GM12878 (cell line): ENCODE results near the gene LIPG. TPM values are rescaled to one million over a fixed set of nuclear protein-coding genes. Genes with fewer than 3 reads are reported as not detected.

ENCODE experiments used
- ATAC-seq: fragments of 200-7000 bp; cut with Tn5 transposase; 3 replicates; pipeline ENCODE4 v1.9.1; 2020; ENCODE audit warnings: mild to moderate bottlenecking, moderate library complexity
- BruUV-seq: library from RNA; stranded (reverse); fragments of 400-500 nt; replicated peaks from 2 replicates; lab custom pipeline; 2021; lab: Mats Ljungman, UMichigan
- CTCF ChIA-PET: fragments of 300-600 bp; sonication (Branson Sonifier 250); formaldehyde crosslinking; extraction: SDS; loops from one replicate; lab custom pipeline; 2021; ENCODE audit warnings: inconsistent platforms; lab: Yijun Ruan, JAX
- POLR2A ChIA-PET: fragments of 350-600 bp; formaldehyde crosslinking; extraction: SDS; loops from one replicate; lab custom pipeline; 2021; ENCODE audit warnings: inconsistent platforms; lab: Charles Lee
- RAD21 ChIA-PET: fragments of 300-600 bp; sonication (Branson Sonifier 250); formaldehyde crosslinking; loops from one replicate; lab custom pipeline; 2023; ENCODE audit warnings: antibody characterized with exemption; ENCODE audit not compliant: unreplicated experiment; lab: Charles Lee
- SMC1A ChIA-PET: fragments of 300-600 bp; sonication (Branson Sonifier 250); formaldehyde crosslinking; loops from one replicate; lab custom pipeline; 2023; ENCODE audit not compliant: unreplicated experiment, uncharacterized antibody; lab: Charles Lee
- DNase-seq: peaks from one replicate; pipeline ENCODE4 v3.0.0-alpha.2; 2011; ENCODE audit warnings: low read depth, low spot score
- FAIRE-seq: peaks from 3 replicates; lab custom pipeline; 2011; peaks lifted over from hg19 to GRCh38; lab: Jason Lieb, UNC
- H2AFZ ChIP-seq: 2 replicates; pipeline ENCODE4 v1.6.0; 2011; ENCODE audit warnings: low read depth, low read length, control low read depth; ENCODE audit not compliant: control insufficient read depth
- H3K27ac ChIP-seq: 2 replicates; pipeline ENCODE4 v1.5.1; 2011; ENCODE audit warnings: control low read depth; ENCODE audit not compliant: control insufficient read depth, insufficient read depth
- H3K27me3 ChIP-seq, 2 experiments: replicated peaks in 1 of 2; 2 replicates each; pipeline versions ENCODE4 v1.6.0 to v1.6.1; 2011; ENCODE audit warnings: low read length in 1 of 2; ENCODE audit not compliant: control insufficient read depth in 2 of 2, insufficient read depth in 2 of 2
- H3K36me3 ChIP-seq, 2 experiments: 2 replicates each; pipeline ENCODE4 v1.5.1; 2011; ENCODE audit warnings: low read length in 1 of 2; ENCODE audit not compliant: control insufficient read depth in 2 of 2, insufficient read depth in 2 of 2
- H3K4me1 ChIP-seq: 2 replicates; pipeline ENCODE4 v1.6.1; 2011; ENCODE audit warnings: mild to moderate bottlenecking, low read length, moderate library complexity, mixed read lengths; ENCODE audit not compliant: control insufficient read depth, insufficient read depth
- H3K4me2 ChIP-seq: 2 replicates; pipeline ENCODE4 v1.6.0; 2011; ENCODE audit warnings: control low read depth; ENCODE audit not compliant: control insufficient read depth, insufficient read depth
- H3K4me3 ChIP-seq: fragments of 200-600 bp; sonication (generic); 2 replicates; pipeline ENCODE4 v1.5.1; 2016
- H3K79me2 ChIP-seq: 2 replicates; pipeline ENCODE4 v1.6.0; 2011; ENCODE audit warnings: low read length; ENCODE audit not compliant: control insufficient read depth, insufficient read depth
- H3K9ac ChIP-seq: 2 replicates; pipeline ENCODE4 v1.8.0; 2011; ENCODE audit warnings: low read length, control low read depth, mixed read lengths; ENCODE audit not compliant: control insufficient read depth, insufficient read depth
- H3K9me3 ChIP-seq: replicated peaks from 3 replicates; pipeline ENCODE4 v1.5.1; 2011; ENCODE audit warnings: mild to moderate bottlenecking, low read length; ENCODE audit not compliant: control insufficient read depth, insufficient read depth
- H4K20me1 ChIP-seq: 2 replicates; pipeline ENCODE4 v1.6.0; 2011; ENCODE audit not compliant: control insufficient read depth, insufficient read depth
- ASH2L ChIP-seq: fragments of 300-600, 200-600 bp; sonication (generic); IDR thresholded peaks from 2 replicates; pipeline ENCODE4 v1.6.1; 2017; ENCODE audit warnings: low read depth, mild to moderate bottlenecking, borderline replicate concordance
- EP300 ChIP-seq, 2 experiments: fragments of 150-350 bp in 1 of 2; IDR thresholded peaks; 2 replicates each; pipeline ENCODE4 v1.6.1; 2011 to 2012; ENCODE audit warnings: low read depth in 2 of 2, low read length in 2 of 2, borderline replicate concordance in 1 of 2, improper control_type of control experiment in 1 of 2, inconsistent platforms in 1 of 2; ENCODE audit not compliant: control insufficient read depth in 1 of 2
- IKZF1 ChIP-seq: fragments of 450-650 bp; conservative IDR thresholded peaks from 2 replicates; pipeline ENCODE4 v1.6.1; 2017; ENCODE audit warnings: antibody characterized with exemption, mild to moderate bottlenecking
- JUND ChIP-seq: IDR thresholded peaks from 2 replicates; pipeline ENCODE4 v1.6.1; 2012; ENCODE audit warnings: low read depth, mild to moderate bottlenecking, low read length, improper control_type of control experiment, moderate library complexity
- KDM1A ChIP-seq: fragments of 200-600 bp; sonication (generic); IDR thresholded peaks from 2 replicates; pipeline ENCODE4 v1.6.1; 2016; ENCODE audit warnings: borderline replicate concordance
- NR2C2 ChIP-seq: IDR thresholded peaks from 2 replicates; pipeline ENCODE4 v1.6.1; 2011; ENCODE audit warnings: borderline replicate concordance, low read depth; ENCODE audit not compliant: control insufficient read depth, insufficient read length
- RAD51 ChIP-seq: fragments of 450-650 bp; IDR thresholded peaks from 2 replicates; pipeline ENCODE4 v1.6.1; 2016; ENCODE audit warnings: moderate library complexity, mild to moderate bottlenecking, inconsistent platforms
- RBBP5 ChIP-seq: fragments of 200-600 bp; sonication (generic); conservative IDR thresholded peaks from 2 replicates; pipeline ENCODE4 v1.6.1; 2016
- SIX5 ChIP-seq: IDR thresholded peaks from 2 replicates; pipeline ENCODE4 v1.6.1; 2011; ENCODE audit warnings: mild to moderate bottlenecking, low read depth, low read length, moderate library complexity; ENCODE audit not compliant: severe bottlenecking
- SUPT20H ChIP-seq: IDR thresholded peaks from 2 replicates; pipeline ENCODE4 v1.6.1; 2011; ENCODE audit warnings: low read depth, mild to moderate bottlenecking, low read length, moderate library complexity, borderline replicate concordance; ENCODE audit not compliant: control insufficient read depth
- ZNF592 ChIP-seq: fragments of 450-650 bp; IDR thresholded peaks from 2 replicates; pipeline ENCODE4 v1.6.1; 2017; ENCODE audit warnings: mild to moderate bottlenecking, moderate library complexity
- WGBS: methylation state at CpG from one replicate; pipeline ENCODE4 v1.1.6; 2016; ENCODE audit warnings: low lambda C conversion rate; ENCODE audit not compliant: insufficient replicate concordance, insufficient coverage; ENCODE audit errors: missing lambda C conversion rate; 5-methylcytosine and 5-hydroxymethylcytosine counted together
- in situ Hi-C: fragments of 300-500 bp; cut with MboI; formaldehyde crosslinking; loops from 9 replicates; pipeline ENCODE4 v1.14.3; 2018; ENCODE audit warnings: mixed read lengths
- intact Hi-C: fragments of 100-400 bp; cut with micrococcal nuclease; formaldehyde crosslinking; loops from one replicate; pipeline ENCODE4 v1.14.2; 2022; ENCODE audit not compliant: unreplicated experiment
- polyA plus RNA-seq, 11 experiments: library from polyadenylated mRNA; depleted of rRNA in 4 of 11; unstranded in 6 of 11; stranded (reverse) in 5 of 11; fragments of >200 nt; fragmentation: Nextera tagmentation in 4 of 11; fragmentation: Illumina TruSeq in 1 of 11; extraction: Ambion mirVana in 4 of 11; extraction: Trizol in 1 of 11; gene quantifications; 1 replicate in 1 of 11; 2 replicates in 10 of 11; pipeline versions ENCODE4 v1.2.1 to v1.2.3, GENCODE V29; 2011 to 2016; ENCODE audit warnings: inconsistent platforms in 2 of 11, missing spikeins in 2 of 11, low read depth in 1 of 11
- total RNA-seq, 4 experiments: library from RNA; depleted of rRNA in 3 of 4; stranded (reverse); fragments of >200 nt in 3 of 4; fragmentation: Illumina TruSeq in 1 of 4; extraction: Trizol in 1 of 4; gene quantifications; 2 replicates each; pipeline versions ENCODE4 v1.2.1 to v1.2.3, GENCODE V29; 2013 to 2021
- TF ChIP-seq, protein P1 (sequence below): fragments of 450-650 bp; IDR thresholded peaks from 2 replicates; pipeline ENCODE4 v1.6.1; 2017; ENCODE audit warnings: antibody characterized with exemption, mild to moderate bottlenecking, moderate library complexity

Gene LIPG
- total and polyA plus RNA-seq, 10 of the 15 experiments (the other 5 are each of a cell fraction or from before 2014, with no cell fraction given) = 0.04 to 0.55 (median 0.18) TPM; not detected in 1

- POLR2A ChIA-PET = interaction anchor here (0.6 kb wide), 1 partner anchor 12 kb away, joined by 3 read pairs; no protein-coding TSS in a partner anchor
- Histone ChIP-seq H3K36me3 (no peaks in the 10 kb centered on the region), H2AFZ (no peak overlapping the region), H3K27me3 (peaks cover 0 to 2% of the 10 kb centered on the region in 2 experiments; a peak in 1 of 4 replicates), H3K9me3 (no peaks in the 10 kb centered on the region; the same call in 2 of the 3 replicates), H3K4me1 (no peaks in the 10 kb centered on the region; the same call in 1 of the 2 replicates), H3K79me2 (no peaks in the 10 kb centered on the region), H3K4me2 (no peak overlapping the region), H3K4me3 (no peak overlapping the region), H3K27ac (no peak overlapping the region), H3K9ac (no peak overlapping the region), H4K20me1 (no peaks in the 10 kb centered on the region)
- CTCF ChIA-PET = interaction anchor here (0.9 to 2.1 kb wide), 2 partner anchors 9 to 242 kb away, joined by 3 to 8 read pairs; no protein-coding TSS in a partner anchor
- no TSS peak for BruUV-seq
- RAD21 ChIA-PET = no interaction called here
- ATAC-seq = no peak
- SMC1A ChIA-PET = interaction anchor here (0.5 kb wide), 1 partner anchor 482 kb away, joined by 4 read pairs; no protein-coding TSS in a partner anchor
- no peak for DNase-seq
- in situ Hi-C loops = no loop called here
- FAIRE-seq = no peak
- no peak for TF ChIP-seq NR2C2
- no peak for TF ChIP-seq IKZF1
- no peak for TF ChIP-seq KDM1A
- TF ChIP-seq ASH2L = no peak
- no peak for TF ChIP-seq RBBP5
- no peak for TF ChIP-seq RAD51
- TF ChIP-seq, protein P1, sequence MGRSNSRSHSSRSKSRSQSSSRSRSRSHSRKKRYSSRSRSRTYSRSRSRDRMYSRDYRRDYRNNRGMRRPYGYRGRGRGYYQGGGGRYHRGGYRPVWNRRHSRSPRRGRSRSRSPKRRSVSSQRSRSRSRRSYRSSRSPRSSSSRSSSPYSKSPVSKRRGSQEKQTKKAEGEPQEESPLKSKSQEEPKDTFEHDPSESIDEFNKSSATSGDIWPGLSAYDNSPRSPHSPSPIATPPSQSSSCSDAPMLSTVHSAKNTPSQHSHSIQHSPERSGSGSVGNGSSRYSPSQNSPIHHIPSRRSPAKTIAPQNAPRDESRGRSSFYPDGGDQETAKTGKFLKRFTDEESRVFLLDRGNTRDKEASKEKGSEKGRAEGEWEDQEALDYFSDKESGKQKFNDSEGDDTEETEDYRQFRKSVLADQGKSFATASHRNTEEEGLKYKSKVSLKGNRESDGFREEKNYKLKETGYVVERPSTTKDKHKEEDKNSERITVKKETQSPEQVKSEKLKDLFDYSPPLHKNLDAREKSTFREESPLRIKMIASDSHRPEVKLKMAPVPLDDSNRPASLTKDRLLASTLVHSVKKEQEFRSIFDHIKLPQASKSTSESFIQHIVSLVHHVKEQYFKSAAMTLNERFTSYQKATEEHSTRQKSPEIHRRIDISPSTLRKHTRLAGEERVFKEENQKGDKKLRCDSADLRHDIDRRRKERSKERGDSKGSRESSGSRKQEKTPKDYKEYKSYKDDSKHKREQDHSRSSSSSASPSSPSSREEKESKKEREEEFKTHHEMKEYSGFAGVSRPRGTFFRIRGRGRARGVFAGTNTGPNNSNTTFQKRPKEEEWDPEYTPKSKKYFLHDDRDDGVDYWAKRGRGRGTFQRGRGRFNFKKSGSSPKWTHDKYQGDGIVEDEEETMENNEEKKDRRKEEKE = no peak
- no peak for TF ChIP-seq SUPT20H
- no peak for TF ChIP-seq JUND
- TF ChIP-seq EP300 (IDR thresholded peaks at IDR 0.05; ENCODE audit: borderline replicate concordance in 1 of 2, control insufficient read depth in 1 of 2, low read depth in 2 of 2, low read length in 2 of 2) = no peak
- no peak for TF ChIP-seq SIX5
- TF ChIP-seq ZNF592 = no peak
- TF ChIP-seq, all 136 proteins: peak for 0
- 39% methylated on average over 11 of the region's 11 CpGs for WGBS
- intact Hi-C loops = no loop called here
Measured at GRCh38 chr18:49618742-49619681, 57.2 kb downstream of the LIPG start.
